GM23248 (cell line): Measurements from ENCODE around the gene SRSF7.

Experiments
- EZH2 ChIP-seq: fragments of 200-600 bp; sonication (generic); IDR thresholded peaks from 2 replicates; pipeline ENCODE4 v1.6.1; 2018; ENCODE audit warnings: antibody characterized with exemption, mild to moderate bottlenecking; ENCODE audit not compliant: insufficient read depth, poor library complexity, severe bottlenecking
- EZH2phosphoT487 ChIP-seq: fragments of 200-600 bp; sonication (generic); IDR thresholded peaks from 2 replicates; pipeline ENCODE4 v1.6.1; 2018; ENCODE audit warnings: antibody characterized with exemption, moderate library complexity, mild to moderate bottlenecking, low read depth; ENCODE audit not compliant: insufficient read depth

GRCh38 chr2:38789691-38790090, 38.5 kb upstream of the SRSF7 start:
- no peak for TF ChIP-seq EZH2
- TF ChIP-seq EZH2phosphoT487, result no peak
